ENCODE results near the gene MRPS12.

MRPS12 gene

DNA sequence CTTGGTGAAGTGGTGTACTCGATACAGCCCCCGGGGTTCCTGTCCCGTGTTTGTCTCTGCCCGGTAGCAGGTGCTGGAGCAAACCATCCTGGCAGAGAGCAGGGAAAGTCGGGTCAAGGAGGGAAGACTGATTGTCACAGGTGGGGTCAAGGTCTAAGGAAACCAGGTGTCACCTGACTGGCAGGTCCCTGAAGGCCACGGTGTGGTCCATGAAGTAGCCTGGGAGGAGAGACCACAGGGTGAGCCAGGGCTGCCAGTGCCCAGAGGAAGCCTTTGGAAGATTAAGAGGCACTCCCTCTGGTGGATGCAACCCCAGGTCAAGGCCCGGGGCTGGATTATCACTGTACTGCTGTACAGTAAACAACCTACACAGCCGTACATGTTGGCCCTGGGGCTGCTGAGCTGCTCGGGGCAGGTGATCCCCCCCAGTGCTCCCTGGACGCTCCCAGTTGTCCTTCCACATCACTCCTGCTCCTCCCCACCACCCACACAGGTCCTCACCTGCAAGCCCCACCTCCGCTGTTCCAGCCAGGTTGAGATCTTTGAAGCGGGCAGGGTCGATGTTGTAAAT is 12.7 kb upstream of the MRPS12 start:
- Mint-ChIP-seq H3K9me3 (no peaks in the 10 kb centered on the region), H3K27ac (no peak overlapping the region), H3K4me1 (no peaks in the 10 kb centered on the region), H3K36me3 (no peaks in the 10 kb centered on the region), H3K27me3 (no peaks in the 10 kb centered on the region), H3K4me3 (no peak overlapping the region)
- CTCF ChIA-PET = interaction anchor here (1.4 kb wide), 1 partner anchor 12 kb away, joined by 3 read pairs; the partner anchor contains the start of genes MRPS12 and SARS2
- DNase-seq = no peak

DNA sequence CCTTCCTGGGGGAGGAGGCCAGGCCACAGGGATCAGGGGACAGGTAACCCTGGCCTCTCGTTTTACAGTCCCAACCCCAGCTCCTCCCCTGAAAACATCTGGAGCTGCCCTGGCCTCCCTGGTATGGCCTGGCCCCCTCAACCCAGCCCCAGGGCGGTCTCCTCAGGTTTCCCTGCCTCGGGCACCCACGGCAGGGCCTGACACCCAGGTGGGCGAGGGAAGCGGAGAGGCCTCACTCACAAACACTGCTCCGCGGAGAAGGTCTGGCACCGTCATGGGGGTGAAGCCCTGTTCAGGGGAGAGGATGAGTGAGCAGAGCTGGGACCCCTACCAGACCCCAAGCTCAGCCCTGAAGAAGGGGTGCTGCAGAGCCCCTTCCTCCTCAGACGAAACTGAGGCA is 12.2 kb upstream of the MRPS12 start:
- Mint-ChIP-seq H3K4me1 (no peaks in the 10 kb centered on the region), H3K9me3 (no peaks in the 10 kb centered on the region), H3K27ac (no peak overlapping the region), H3K27me3 (no peaks in the 10 kb centered on the region), H3K36me3 (no peaks in the 10 kb centered on the region), H3K4me3 (no peak overlapping the region)
- DNase-seq = no peak
- CTCF ChIA-PET = interaction anchor here (1.4 kb wide), 1 partner anchor 12 kb away, joined by 3 read pairs; the partner anchor contains the start of genes MRPS12 and SARS2

DNA sequence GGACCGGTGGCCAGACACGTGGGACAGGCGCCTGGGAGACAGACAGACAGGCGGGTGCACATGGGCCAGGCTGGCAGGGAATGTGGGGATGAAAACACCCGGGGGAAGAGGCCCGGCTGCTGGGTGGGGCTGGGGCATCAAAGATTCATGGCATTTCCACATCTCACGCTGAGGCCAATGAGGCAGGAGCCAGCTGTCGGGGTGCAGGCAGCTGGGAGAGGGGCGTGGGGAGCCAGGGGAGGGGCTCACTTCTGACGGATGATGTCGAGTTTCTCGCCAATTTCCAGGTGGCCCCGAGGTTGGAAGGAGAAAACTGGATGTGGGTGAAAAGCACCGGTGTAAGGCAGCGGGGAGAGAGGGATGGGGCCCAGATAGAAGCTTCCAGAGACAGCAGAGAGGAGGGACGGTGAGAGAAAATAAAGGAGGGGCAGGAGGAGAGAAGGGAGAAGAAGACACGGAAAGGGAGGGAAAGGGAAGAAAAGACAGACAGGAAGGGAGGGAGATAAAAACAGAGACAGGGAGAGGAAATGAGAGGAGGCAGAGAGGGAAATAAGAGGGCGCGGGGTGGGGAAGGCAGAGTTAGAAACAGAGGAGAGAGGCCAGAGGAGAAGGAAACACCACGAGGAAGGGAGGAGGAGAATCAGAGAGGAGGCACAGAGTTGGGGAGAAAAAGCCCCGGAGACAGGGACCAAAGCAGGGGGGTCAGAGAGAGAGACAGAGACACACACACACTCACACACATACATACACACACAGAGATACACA is 10.7 kb upstream of the MRPS12 start:
- no peak for DNase-seq
- Mint-ChIP-seq H3K27me3 (no peaks in the 10 kb centered on the region), H3K27ac (no peak overlapping the region), H3K9me3 (no peaks in the 10 kb centered on the region), H3K4me1 (no peaks in the 10 kb centered on the region), H3K4me3 (no peak overlapping the region), H3K36me3 (peaks cover 3% of the 10 kb centered on the region)
- CTCF ChIA-PET = interaction anchor here (1.4 kb wide), 1 partner anchor 11 kb away, joined by 4 read pairs; the partner anchor contains the start of genes MRPS12 and SARS2

DNA sequence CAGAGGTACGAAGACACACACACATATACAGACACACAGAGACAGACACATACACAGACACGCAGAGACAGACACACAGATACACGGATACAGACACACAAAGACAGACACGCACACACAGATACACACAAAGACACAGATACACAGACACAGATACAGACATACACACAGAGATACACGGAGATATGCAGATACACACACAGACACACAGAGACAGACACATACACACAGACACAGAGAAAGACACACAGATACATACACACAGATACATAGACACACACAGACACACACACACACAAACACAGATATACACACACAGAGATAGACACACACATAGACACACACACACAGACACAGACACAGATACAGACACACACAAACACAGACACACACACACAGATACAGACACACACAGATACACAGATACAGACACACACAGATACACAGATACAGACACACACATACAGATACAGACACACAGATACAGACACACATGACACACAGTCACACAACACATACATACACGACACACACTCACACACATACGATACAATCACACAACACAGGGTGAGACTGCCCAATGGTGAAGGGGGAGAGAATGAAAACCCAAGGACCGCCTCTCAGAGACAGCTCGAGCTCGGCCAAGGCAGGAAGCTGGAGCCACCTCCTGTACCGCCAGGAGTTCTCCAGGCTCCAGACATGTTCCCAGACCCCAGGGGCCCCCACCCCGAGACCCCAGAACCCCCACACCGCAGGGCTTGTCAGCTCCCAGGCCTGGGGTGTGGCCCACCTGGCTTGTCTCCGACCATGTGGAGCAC is 9.9 kb upstream of the MRPS12 start:
- no peak for DNase-seq
- Mint-ChIP-seq H3K36me3 (peaks cover 3% of the 10 kb centered on the region), H3K27ac (no peak overlapping the region), H3K4me1 (no peaks in the 10 kb centered on the region), H3K4me3 (no peak overlapping the region), H3K27me3 (no peaks in the 10 kb centered on the region), H3K9me3 (no peaks in the 10 kb centered on the region)
- CTCF ChIA-PET = interaction anchor here (1.4 kb wide), 1 partner anchor 10 kb away, joined by 4 read pairs; the partner anchor contains the start of genes MRPS12 and SARS2

DNA sequence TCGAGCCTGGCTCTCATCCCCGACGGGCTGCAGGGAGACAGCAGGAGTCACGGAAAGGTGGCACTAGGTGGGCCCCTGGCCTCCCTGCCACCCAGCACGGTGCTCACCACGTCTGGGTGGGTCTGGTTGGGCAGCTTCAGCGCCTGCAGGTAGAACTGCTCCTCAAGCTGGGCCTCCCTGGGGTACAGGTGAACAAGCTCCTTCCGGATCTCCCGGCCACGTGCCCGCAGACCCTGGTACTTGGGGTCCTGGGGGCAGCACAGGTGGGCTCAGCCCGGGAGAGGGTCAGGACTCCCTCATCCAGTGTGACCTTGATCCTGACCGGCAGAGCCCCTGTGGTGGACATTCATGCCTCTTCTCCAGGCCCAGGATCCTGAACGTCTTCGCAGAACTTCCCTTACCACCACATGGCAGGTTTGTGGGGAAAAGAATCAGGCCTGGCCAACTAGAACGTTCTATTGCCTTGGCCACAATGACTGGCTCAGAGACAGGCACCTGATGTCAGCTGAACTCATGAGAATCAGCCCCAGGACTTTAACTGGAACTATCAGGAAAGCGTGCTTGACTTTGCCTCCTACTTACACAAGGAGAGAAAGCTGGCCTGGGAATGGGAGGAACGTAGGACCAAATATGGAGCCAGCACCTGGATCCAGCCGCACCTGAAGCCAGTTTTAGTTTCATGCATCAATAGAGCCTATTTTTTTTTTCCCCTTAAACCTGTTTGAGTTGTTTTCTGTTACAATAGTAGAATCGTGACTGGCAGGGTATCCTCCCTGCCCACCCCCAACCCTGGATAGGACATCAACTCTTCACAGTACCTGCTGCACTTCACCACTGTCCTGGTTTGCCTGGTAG is 9.1 kb upstream of the MRPS12 start:
- Mint-ChIP-seq H3K4me1 (no peaks in the 10 kb centered on the region), H3K27ac (no peak overlapping the region), H3K4me3 (no peak overlapping the region), H3K27me3 (no peaks in the 10 kb centered on the region), H3K36me3 (peaks cover 6% of the 10 kb centered on the region), H3K9me3 (no peaks in the 10 kb centered on the region)
- CTCF ChIA-PET = no interaction called here
- DNase-seq = no peak

DNA sequence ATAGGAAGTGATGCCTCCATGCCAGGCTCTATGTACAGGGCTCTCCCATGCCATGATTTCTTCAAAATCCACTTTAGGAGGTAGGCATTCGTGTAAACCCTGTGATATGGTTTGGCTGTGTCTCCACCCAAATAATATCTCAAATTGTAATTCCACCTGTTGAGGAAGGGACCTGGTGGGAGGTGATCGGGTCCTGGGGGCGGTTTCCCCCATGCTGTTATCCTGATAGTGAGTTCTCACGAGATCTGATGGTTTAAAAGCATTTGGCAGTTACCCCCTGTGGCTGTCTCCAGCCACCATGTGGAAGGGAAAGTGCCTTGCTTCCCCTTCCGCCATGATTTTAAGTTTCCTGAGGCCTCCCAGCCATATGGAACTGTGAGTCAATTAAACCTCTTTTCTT is 8.3 kb upstream of the MRPS12 start:
- no peak for DNase-seq
- Mint-ChIP-seq H3K36me3 (peaks cover 6% of the 10 kb centered on the region), H3K27me3 (no peaks in the 10 kb centered on the region), H3K4me1 (no peaks in the 10 kb centered on the region), H3K27ac (no peak overlapping the region), H3K4me3 (no peak overlapping the region), H3K9me3 (no peaks in the 10 kb centered on the region)
- CTCF ChIA-PET = no interaction called here

DNA sequence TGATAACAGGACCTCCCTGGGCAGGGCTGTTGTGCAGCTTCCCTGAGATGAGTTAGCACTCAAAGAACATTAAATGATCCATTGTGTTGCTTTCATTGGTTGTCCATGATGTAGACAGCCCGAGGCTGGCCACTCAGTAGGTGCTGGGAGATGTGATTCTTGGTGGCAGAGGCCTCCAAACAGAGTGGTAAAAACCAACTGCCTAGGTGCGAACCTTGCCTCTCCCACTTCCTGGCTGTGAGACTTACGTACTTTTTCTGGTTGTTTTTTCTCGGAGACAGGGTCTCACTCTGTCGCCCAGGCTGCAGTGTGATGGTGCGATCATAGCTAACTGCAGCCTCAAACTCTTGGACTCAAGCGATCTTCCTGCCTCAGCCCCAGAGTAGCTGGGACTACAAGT is 6.4 kb upstream of the MRPS12 start:
- H3K4me3 Mint-ChIP-seq = no peak overlapping the region

DNA sequence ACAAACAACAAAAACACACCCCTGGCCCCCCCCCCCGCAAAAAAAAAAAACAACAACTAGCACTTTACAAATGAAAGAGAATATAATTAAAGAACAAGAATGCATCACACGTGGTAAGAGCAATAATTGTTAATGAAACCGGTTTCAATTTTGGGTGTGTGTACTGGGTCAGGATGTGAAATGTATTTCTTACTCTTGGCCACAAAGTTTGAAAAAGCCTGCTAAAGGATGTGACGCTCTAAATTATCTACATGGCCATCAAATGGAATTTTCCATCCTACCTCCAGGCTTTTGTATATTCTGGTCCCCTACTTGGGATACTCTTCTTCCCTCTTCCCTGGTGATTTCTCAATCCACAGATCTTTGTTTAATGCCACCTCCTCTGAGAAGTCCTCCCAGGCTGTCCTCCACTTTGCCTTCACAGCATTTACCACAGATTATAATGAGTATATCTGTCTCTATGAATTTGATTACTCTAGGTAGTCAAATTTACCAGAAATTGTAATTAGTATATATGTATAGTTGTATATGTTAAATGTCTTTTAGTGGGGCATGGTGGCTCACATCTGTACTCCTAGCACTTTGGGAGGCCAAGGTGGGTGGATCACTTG is 2.2 kb upstream of the MRPS12 start:
- no peak for DNase-seq
- Mint-ChIP-seq H3K27ac (peak overlapping the region; percentile 16), H3K27me3 (no peaks in the 10 kb centered on the region), H3K4me3 (peak overlapping the region; percentile 24), H3K9me3 (no peaks in the 10 kb centered on the region), H3K4me1 (peaks cover 47% of the 10 kb centered on the region), H3K36me3 (peaks cover 16% of the 10 kb centered on the region)
- CTCF ChIA-PET = interaction anchor here (0.6 to 2.7 kb wide), 6 partner anchors 23 to 291 kb away, joined by 3 to 18 read pairs (median 6); partner anchors contain the start of genes ACTN4 and RINL

More for the DNA sequence above, 6.4 kb upstream of the MRPS12 start:
- DNase-seq = no peak
- peaks cover 6% of the 10 kb centered on the region for H3K36me3 Mint-ChIP-seq
- no peaks in the 10 kb centered on the region for H3K9me3 Mint-ChIP-seq
- peaks cover 18% of the 10 kb centered on the region for H3K4me1 Mint-ChIP-seq
- H3K27me3 Mint-ChIP-seq = no peaks in the 10 kb centered on the region
- CTCF ChIA-PET = no interaction called here
- H3K27ac Mint-ChIP-seq = no peak overlapping the region

DNA sequence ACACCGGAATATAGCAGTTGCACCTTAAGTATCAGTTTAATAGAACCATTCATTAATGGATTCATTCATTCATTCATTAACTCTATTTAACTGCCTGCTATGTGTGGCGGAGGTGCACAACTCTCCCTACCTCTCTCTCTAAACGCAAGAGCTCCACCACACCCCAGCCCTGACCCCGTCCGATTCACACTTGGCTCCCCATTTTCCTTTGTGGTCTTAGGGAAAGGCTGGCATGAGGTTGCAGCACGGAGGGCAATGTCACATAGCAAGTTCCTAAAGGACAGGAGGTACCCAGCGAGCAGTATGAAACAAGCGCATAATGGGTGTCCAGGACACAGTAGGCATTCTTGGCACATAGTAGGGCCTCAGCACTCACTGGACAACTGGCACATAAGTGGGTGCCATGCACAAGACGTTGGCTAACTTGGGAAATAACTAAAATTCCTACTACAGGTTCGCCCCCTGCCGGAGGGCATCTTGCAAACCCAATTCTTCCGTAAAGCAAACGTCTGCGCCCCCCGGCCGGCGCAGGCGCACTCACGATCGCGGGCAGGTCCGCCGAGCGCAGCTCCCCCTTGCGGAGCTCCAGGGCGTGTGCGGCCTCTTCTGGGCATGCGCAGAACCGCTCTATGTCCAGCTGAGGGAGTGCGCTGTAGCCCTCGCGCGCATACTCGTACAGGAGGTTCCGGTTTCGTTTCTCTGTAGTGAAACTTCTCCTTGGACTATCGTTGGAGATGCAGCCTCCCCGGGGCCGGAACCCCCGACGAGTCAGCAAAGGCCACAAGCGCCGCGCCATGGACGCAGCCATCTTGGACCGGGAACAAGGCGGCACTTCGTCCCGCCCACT is 592 bp upstream of the MRPS12 start, which contains the start of gene SARS2:
TSS of gene SARS2 (minus strand) at position 835 of the 847 bp plus-strand sequence. CDS start at position 808, 27 bp downstream.
- peaks cover 7% of the 10 kb centered on the region for H3K9me3 Mint-ChIP-seq
- peak; percentile 93 for DNase-seq
- peak within 1 kb of the TSS; percentile 99 for H3K27ac Mint-ChIP-seq
- no peaks in the 10 kb centered on the region for H3K27me3 Mint-ChIP-seq
- CTCF ChIA-PET = interaction anchor here (0.6 to 3.2 kb wide), 36 partner anchors 10 to 556 kb away, joined by 3 to 26 read pairs (median 4); partner anchors contain the start of genes ACTN4, EIF3K, FAM98C and MAP4K1
- peak within 1 kb of the TSS; percentile 98 for H3K4me3 Mint-ChIP-seq
- H3K4me1 Mint-ChIP-seq = peaks cover 50% of the 10 kb centered on the region
- H3K36me3 Mint-ChIP-seq = peaks cover 26% of the 10 kb centered on the region

DNA sequence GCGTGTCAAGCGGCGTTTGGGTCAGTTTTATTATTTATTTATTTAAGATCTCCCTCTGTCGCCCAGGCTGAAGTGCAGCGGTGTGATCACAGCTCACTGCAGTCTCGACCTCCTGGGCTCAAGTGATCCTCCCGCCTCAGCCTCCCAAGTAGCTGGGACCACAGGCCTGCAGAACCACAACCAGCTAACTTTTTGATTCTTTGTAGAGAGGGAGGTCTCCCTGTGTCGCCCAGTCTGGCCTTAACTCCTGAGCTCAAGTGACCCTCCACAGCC is 713 bp downstream of the MRPS12 start:
- CTCF ChIA-PET = interaction anchor here (0.6 to 3.2 kb wide), 12 partner anchors 9 to 592 kb away, joined by 3 to 26 read pairs (median 4); partner anchors contain the start of genes FAM98C, MAP4K1, NFKBIB and SIRT2
- Mint-ChIP-seq H3K27ac (peak overlapping the region; percentile 99), H3K36me3 (peaks cover 27% of the 10 kb centered on the region), H3K4me1 (peaks cover 50% of the 10 kb centered on the region), H3K4me3 (peak overlapping the region; percentile 98), H3K9me3 (peaks cover 13% of the 10 kb centered on the region), H3K27me3 (peaks cover 1% of the 10 kb centered on the region)
- no peak for DNase-seq

DNA sequence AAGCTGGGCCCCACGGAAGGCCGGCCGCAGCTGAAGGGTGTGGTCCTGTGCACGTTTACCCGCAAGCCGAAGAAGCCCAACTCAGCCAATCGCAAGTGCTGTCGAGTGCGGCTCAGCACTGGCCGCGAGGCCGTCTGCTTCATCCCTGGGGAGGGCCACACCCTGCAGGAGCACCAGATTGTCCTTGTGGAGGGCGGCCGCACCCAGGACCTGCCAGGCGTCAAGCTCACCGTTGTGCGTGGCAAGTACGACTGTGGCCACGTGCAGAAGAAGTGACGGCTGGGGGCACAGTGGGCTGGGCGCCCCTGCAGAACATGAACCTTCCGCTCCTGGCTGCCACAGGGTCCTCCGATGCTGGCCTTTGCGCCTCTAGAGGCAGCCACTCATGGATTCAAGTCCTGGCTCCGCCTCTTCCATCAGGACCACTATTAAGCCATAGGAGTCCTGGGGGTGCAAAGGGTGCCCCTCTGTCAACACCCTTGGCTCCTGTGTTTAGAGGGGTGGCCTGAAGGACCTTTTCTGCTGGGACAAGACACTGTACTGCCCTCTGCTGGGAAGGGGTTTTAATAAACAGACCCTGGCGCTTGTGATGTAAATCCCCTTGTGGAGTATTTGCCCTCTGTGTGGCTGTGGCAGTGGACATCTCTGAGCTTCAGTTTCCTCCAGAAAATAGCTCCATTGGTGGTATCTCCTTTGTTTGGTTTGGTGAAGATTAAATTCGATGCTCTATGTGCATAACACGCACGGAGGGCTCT is 1.9 kb downstream of the MRPS12 start:
- CTCF ChIA-PET = interaction anchor here (0.6 to 1.8 kb wide), 8 partner anchors 24 to 772 kb away, joined by 3 to 4 read pairs (median 3); partner anchors contain the start of genes FAM98C and NFKBIB
- peak; percentile 57 for DNase-seq
- Mint-ChIP-seq H3K9me3 (peaks cover 13% of the 10 kb centered on the region), H3K27ac (no peak overlapping the region), H3K36me3 (peaks cover 27% of the 10 kb centered on the region), H3K4me3 (peak overlapping the region; percentile 33), H3K4me1 (peaks cover 49% of the 10 kb centered on the region), H3K27me3 (peaks cover 4% of the 10 kb centered on the region)

DNA sequence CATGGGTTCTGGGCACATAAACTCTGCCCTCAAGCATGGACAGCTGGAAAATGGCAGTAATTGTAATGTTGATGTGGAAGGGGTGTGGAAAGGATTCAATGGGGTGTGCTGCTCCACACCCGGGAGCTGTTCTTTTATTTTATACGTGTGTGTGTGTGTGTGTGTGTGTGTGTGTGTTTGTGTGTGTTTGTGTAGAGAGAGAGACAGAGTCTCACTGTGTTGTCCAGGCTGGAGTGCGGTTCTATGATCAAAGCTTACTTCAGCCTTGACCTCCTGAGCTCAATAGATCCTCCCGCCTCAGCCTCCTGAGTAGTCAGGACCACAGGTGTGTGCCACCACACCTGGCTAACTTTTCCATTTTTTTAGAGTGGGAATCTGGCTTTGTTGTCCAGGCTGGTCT is 2.8 kb downstream of the MRPS12 start:
- DNase-seq = no peak
- no peak overlapping the region for H3K4me3 Mint-ChIP-seq
- peaks cover 13% of the 10 kb centered on the region for H3K9me3 Mint-ChIP-seq
- no peak overlapping the region for H3K27ac Mint-ChIP-seq
- H3K36me3 Mint-ChIP-seq = peaks cover 27% of the 10 kb centered on the region
- CTCF ChIA-PET = interaction anchor here (0.6 to 1.8 kb wide), 7 partner anchors 23 to 531 kb away, joined by 3 to 4 read pairs (median 3); partner anchors contain the start of genes FAM98C and NFKBIB
- peaks cover 4% of the 10 kb centered on the region for H3K27me3 Mint-ChIP-seq
- peaks cover 40% of the 10 kb centered on the region for H3K4me1 Mint-ChIP-seq

Measured in activated naive CD4-positive, alpha-beta T cell treated with anti-CD3 and anti-CD28 coated beads, Interleukin-2, amount 10 ng/mL, durations not matched to agents 7 days and 5 days (primary cell).